GM18873 (cell line): Measurements from ENCODE around the gene FNIP2.

Experiments used
- ATAC-seq: cut with Tn5 transposase; IDR thresholded peaks from one replicate; pipeline ENCODE4 v1.9.1; 2021; ENCODE audit warnings: mild to moderate bottlenecking, moderate library complexity, moderate number of reproducible peaks; ENCODE audit not compliant: unreplicated experiment, low FRiP score

Gene FNIP2

DNA sequence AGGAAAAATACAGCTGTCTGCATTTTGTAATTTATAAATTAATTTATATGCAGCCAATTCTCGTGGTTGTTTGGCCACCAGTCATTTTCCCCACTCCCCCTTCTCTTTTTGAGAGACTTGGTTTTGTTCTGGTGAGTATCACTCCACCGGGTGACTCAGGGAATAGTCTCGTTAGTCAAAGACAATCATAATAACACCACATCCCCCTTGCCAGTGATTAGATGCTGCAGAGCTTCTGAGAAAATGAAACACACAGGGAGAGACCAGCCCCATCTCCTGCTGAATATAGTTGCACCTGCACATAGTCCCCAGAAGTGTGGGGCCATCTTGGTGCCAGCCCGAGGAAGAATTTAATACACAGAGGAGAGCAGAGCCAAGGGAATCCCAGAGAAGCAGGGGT, 8.0 kb upstream of the FNIP2 start:
- no peak for ATAC-seq

DNA sequence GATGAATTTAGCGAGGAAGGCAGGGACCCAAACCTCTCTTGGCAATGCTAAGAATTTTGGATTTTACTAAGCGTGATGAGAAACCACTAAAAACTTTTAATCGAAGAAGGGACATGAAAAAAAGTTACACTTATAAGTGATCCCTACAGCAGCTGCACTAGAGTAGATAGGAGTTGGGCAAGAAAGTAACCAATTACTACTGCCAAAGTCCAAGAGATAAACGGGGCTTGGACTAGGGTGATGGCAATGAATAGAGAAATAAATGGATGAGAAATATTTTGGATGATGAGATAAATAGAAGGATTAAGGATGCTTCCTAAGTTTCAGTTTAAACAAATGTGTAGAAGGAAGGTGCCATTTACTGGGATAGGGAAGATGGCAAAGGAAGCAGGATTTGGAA, 6.3 kb upstream of the FNIP2 start:
- no peak for ATAC-seq

DNA sequence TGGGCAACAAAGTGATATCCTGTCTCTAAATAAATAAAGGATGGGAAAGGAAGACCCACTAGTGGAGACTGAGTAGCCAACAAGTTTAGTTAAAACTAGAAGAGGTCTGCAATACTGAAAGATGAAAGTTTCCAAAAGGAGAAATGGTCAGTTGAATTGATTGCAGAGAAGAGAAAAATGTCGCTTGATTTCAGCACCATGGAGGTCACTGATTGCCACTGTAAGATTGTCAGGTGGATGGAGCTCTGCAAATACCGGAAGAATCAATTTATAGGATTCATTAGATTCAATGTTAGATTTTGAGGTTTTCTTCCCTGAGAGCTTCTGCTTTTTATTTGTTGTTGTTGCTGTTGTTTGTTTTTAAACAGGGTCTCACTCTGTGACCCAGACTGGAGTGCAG, 5.4 kb upstream of the FNIP2 start:
- ATAC-seq: no peak

DNA sequence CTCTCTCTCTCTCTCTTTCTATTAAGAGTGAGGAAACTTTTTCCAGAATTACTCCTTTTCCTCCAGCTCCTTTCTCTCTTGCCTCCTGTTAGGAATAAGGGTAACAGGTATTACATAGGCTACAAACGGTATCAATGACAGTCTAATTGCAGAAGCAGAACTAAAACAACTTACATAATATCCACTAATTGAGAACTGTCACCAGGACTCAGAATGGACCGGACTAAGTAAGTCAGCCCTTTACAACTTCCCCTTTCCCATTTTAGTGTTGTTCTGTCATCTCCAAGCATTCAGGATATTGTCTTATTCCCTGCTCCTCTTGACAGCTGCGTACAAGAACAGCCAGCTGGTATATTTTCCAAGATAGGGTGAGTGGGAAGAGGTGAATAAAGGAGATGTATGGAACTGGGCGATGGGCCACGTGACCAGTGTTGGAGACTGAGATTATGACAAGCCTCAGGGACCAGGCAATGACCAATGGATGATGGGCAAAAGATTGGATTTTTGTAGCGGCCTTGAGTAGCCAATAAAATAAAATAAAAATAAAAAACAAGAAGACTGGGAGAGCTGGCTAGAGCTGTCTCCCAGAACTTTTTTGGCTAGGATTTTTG, 2.3 kb upstream of the FNIP2 start:
- no peak for ATAC-seq

DNA sequence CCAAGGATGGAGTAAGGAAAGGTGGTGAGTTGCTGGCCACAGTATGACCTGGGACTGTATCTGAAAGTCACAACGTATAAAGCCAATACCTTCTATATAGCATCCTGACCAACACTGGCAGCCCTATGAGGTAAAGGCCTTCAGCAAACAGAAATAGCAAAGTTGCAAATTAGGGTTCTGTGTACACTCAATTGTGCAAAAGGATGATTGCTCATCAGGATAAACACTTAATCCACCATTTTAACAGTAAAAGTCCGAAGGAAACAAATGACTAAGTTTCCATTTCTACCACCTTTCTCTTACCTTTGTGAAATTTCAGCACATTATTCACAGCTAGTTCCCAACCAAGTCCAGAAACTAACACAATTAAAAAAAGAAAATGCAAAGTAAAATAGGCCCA, 1.4 kb upstream of the FNIP2 start:
- no peak for ATAC-seq

DNA sequence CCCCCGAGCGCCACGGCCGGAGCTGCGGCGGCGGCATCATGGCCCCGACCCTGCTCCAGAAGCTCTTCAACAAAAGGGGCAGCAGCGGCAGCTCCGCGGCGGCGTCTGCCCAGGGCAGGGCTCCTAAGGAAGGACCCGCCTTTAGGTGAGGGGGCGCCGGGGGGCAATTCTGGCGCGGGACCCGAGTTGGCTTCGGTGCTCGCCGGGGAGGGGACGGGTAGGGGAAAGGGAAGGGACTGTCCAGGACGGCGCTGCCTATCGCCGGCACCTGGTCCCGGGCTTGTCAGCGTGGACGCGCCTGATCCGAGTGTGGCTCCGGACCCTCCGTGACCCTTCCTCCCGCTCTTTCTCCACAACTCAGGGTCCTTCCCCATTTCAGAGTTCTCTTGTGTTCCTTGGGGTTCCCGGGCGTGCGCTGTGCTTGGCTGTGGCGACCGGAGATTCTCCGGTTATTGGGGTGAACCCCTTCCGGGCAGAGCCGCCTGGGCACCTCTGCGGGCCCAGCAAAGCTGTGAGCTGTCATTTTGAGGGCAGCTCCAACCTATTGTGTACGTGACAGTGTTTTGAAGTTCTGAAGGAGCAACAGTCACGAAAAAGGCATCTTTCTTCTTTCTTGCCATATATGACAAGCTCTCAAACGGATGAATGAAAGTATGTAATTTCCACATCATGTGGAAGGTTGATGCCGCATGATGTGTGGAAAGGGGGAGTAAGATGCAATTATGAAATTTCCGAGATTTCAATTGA, 522 bp downstream of the FNIP2 start:
- peak; percentile 36 for ATAC-seq

DNA sequence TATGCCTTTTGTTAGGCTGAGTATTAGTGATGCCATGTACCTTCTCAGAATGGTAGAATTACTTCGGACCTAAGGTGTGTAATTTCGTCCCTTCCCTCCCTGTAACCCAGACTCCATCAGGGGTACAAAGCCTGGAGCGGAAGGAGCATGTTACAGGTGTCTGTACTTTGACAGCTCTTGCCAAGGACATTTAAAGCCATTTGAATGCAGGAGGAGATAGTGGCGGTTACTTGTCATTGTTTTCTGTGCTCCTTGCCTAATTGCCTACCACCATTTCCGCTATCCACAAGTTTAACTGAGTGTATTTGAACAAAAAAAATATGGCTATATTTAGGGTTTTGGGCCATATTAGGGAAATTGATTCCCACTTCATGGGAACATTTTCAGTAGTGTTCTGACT, 1.8 kb downstream of the FNIP2 start:
- ATAC-seq: no peak

DNA sequence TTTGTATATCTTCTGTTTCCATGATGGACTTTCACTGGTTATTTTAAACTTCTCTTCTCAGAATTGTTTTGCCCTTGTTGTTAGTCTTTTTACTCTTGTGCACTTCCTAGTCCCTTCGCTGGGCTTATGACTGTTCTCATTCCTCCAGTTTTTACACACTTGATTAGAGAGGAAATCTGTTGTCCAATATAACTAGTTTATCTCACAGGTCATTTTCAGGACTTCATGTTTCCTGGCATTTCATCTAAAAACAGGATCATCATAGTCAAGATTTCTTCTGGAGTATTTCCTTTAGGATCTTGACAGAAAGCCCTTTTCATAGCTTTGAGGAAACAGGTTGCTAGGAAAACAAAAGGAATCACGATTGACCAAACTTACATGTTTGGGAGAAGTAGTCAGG, 3.0 kb downstream of the FNIP2 start:
- no peak for ATAC-seq

DNA sequence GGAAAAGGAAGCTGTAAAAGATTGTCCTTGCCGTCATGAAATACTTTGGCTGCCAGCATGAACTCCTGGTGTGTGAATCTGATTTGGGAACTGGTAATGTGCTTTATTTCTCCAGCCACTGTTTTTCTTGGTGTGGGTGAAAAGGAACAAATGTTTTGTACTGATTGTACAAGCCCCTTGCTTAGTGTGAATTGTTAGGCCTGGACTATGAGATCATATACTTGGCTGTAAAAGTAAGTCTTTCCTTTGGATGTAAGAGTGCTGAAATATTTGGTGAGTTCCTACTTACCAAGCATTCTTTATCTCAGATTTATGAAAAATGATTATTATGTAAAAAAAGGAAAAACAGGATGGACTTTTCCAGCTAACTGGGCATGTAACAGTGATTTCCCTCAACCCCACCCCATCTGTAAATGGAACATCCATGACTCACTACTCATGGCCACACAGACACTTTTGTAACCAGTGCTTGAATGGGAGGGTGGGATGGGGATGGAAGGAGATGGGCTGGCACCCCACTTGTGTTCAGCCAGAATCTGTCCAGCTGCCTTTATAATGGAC, 6.3 kb downstream of the FNIP2 start:
- ATAC-seq: no peak

DNA sequence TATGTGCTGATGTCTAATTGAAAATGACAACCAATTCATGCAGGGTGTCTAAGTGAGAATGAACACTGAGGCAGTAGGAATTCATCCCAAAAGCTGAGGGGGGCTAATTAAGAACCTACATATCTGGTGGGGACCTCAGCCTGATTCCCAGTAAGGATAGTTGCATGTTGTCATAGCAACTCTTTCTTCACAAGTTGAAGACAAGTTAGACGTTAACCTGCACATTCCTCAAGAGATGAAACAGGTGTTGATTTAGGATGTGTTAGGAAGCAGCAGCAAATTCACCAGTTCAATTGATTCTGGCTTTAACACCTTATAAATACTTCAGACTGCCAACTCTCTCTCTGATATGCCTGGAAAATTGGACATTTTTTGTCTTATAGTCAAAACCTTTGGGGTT, 7.3 kb downstream of the FNIP2 start:
- ATAC-seq: no peak

DNA sequence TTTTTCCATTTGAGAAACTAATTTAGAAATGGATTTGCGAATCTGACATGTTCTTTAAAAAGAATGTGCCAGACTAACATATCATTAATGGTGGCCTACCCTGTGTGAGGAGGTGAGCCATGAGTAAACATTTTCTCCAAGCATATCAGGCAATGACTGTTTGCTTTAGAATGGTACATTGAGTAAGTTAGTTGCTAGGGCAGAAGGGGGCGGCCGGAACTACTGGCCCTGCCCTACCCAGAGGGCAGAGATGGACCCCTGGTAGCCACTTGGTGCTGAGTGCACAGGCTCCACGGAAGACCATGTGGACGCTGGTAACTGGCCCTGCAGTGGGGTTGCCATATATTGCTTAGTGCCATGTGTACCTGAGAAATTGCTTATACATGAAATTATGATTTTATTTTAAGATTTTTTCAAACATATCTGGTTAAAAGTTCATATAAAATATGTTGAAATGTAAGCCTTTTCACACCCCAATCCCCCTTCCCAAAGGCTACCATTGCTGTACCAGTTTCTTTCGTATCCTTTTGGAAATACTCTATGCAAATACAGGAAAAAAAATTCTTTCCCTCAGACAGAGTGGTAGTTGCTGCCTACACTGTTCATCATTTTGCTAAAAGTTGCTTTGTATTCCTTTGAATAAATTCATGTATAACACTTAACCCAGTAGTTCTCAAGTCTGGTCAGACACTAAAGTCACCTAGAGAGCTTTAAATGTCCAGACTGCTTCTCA, 8.8 kb downstream of the FNIP2 start:
- no peak for ATAC-seq

DNA sequence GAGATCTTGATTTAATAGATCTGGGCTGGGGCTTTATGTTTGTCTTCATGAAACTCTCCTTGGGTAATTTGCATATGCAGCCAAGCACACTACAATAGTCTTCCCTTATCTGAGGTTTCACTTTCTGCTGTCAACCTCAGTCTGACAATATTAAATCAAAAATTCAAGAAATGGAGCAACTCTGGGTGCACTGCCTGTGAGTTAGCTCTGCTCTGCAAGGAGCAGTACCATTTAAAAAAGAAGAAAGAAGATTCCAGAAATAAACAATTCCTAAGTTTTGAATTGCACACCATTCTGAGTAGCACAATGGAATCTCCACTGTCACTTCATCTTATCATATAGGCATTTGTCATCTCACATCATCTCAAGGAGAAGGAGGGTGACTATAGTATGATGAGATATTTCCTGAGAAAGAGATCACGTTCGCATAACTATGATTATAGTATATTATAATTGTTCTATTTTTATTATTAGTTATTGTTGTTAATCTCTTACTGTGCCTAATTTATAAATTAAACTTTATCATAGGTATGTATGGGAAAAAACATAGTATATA, 9.4 kb downstream of the FNIP2 start:
- ATAC-seq: peak; percentile 98

DNA sequence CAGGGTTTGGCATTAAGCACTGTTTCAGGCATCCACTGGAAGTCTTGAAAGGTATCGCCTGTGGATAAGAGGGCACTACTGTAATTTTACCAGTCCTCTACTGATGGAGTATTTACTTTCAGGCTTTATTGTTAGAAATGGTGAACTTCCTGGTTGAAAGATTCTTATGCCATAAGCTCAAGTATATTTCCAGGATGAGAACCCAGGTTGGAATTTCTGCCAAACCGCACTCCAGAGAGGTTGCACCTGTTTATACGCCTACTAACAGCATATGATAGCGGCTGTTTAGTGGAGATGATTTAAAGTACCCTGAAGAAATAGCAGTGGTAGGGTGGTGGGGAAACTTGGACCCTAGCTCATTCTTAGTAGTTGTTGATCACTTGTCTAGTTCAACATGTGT, 9.9 kb downstream of the FNIP2 start:
- ATAC-seq: no peak

DNA sequence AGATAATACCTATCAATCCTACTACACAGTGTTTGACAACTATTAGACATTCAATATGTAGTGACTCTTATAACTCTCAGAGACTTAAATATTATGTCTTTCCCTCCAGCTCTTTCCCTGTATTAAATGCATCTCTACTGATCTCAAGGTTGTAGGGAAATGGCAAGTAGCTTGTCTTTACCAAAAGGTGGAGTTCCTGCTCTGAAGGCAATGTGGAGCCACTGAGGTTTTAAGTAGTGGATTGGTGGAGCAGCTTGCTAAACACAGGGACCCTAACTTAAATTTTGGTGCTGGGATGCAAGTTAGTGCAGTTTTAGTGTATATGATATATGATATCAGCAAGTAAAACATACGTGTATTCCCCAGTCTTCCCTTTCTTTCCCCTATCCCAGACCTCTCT, 13.1 kb downstream of the FNIP2 start:
- no peak for ATAC-seq

DNA sequence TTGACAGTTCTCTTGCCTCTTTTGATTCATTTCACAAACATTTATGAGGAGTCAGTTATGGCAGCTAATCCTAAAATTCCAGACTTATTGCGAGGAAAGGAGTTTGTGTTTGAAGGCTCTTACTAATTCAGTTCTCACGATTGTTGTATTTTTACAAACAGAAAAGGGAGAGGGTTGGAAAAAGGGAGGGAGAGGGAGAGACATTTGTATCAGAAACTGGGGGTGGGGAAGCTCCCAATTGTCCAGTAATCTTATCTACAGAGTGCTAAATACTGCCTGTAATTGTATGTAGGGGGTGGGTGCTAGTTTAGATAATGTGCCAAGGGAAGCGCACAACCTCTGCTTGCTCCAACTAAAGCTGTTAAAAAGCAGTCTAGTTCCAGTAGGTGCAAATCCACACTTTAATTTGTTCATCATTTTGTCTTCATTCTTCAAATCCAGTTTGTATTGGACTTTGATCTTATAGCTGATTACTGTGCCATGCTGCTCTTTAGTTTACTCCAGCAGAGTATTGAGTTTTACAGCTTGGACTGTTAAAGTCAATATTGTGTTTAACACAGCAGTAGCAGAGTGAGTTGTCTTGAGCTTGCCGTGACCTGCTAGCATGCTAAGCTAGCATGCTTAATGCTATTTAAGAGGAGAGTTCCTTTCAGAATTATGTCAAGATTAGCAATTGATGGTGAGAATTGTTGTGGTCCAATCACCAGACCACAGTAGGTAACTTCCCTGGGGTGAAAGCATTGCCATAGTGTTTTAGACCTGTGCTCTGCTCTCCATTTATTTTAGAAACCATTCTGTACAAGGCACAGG, 13.9 kb downstream of the FNIP2 start:
- ATAC-seq: peak; percentile 35

DNA sequence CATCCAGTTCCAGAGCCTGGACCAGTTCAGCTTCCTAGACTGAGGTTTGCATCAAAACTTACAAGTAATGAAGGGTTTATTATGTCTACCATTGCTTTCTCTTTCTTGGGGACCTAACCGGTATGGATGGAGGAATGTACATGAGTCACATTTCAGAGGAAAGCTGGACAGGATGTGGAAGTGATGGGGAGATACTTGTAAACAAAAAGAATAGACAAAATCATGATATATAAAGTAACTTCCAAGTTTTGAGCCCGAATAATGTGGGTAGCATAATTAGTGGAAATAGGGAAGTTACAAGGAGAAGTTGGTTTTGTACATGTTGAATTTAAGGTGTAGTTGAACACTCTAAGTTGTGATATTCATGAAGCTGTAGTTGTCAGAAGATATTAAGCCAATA, 15.0 kb downstream of the FNIP2 start:
- ATAC-seq: no peak

DNA sequence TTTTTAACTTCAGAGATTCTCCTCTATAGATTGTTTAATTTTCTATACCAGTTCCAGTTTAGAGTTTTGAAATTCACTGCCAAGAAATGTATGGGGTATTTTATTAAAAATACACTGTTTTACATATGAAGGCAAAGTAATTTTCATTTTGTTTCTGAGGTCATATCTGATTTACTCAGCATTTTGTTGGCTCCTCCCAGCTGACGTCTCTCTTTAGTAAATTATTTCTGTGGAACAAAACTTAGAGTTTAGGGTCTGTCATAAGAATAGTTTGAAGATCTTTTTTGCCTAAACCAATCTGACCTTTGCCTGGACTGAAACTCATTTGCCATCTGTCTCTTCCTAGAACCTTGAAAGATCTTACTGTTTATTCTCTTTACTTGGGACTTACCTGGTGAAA, 16.9 kb downstream of the FNIP2 start:
- no peak for ATAC-seq

DNA sequence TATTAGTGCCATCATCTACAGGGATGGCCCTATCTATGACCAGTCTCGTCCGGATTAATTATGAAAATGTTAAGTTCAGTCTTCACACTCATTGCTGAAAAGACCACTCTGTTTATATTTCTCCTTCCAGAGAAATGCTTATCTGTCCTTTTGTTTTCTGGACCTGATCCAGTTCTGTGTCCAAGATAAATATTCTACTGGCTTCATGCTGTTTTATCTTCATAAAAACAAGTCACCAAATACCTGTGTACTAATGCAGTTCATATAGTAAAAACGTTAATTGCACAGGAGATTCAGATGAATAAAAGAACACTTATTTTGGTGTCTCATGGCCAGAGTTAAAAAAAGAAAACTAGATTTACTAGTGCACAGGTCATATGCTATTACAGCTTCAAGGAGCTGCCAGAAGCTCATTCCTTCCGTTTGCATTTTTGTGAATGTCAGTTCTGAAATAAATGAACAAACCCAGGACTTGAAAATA, 17.3 kb downstream of the FNIP2 start:
- ATAC-seq: no peak

DNA sequence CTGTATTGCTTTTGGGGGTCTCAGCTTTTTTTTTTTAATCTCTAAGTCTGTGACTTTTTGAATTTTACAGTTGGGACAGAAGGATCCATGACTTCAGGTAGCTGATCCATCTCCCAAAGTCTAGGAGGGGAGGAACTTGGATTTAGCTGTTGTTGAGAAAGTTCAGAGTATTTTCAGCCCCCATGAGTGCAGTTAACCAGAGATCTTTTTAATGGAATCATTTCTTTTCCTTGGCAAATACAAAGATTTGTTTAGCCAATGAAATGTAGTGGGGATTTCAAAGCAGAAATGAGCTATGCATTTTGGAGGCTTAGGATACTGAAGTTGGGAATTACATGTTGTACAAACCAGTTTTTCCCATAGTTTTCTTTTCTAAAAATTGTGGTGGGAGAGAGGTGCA, 18.1 kb downstream of the FNIP2 start:
- no peak for ATAC-seq
